Muscle layer of colon (tissue), 2 donors: Measurements from ENCODE around the gene AKIRIN1.
"Not testable (repeated sequence)": the region's sequence is repeated elsewhere in the genome, so short reads cannot be mapped to it uniquely, and the experiment has no call there.

Experiments used
- H3K27ac ChIP-seq: one replicate; pipeline ENCODE4 v1.7.0; 2013; ENCODE audit warnings: low read depth, mild to moderate bottlenecking, low read length, moderate library complexity
- H3K27me3 ChIP-seq, 2 donors: one replicate each; pipeline ENCODE4 v1.7.0; 2013; ENCODE audit warnings: low read length in 2 of 2, mild to moderate bottlenecking in 2 of 2; ENCODE audit not compliant: insufficient read depth in 2 of 2, control insufficient read depth in 1 of 2
- H3K36me3 ChIP-seq: one replicate; pipeline ENCODE4 v1.7.0; 2013; ENCODE audit warnings: mild to moderate bottlenecking, low read length; ENCODE audit not compliant: insufficient read depth
- H3K4me1 ChIP-seq: one replicate; pipeline ENCODE4 v1.7.0; 2013; ENCODE audit warnings: mild to moderate bottlenecking, low read length; ENCODE audit not compliant: insufficient read depth
- H3K4me3 ChIP-seq, 2 donors: one replicate each; pipeline ENCODE4 v1.7.0; 2013; ENCODE audit warnings: low read length in 2 of 2, low read depth in 1 of 2, mild to moderate bottlenecking in 1 of 2, moderate library complexity in 1 of 2
- H3K9ac ChIP-seq: one replicate; pipeline ENCODE4 v1.7.0; 2013; ENCODE audit warnings: low read length
- H3K9me3 ChIP-seq: one replicate; pipeline ENCODE4 v1.7.0; 2013; ENCODE audit warnings: mild to moderate bottlenecking, low read length
- donor health status: abdominal sarcoma.
- donor health status: Adenocarcinoma of cecum.

AKIRIN1 gene

DNA sequence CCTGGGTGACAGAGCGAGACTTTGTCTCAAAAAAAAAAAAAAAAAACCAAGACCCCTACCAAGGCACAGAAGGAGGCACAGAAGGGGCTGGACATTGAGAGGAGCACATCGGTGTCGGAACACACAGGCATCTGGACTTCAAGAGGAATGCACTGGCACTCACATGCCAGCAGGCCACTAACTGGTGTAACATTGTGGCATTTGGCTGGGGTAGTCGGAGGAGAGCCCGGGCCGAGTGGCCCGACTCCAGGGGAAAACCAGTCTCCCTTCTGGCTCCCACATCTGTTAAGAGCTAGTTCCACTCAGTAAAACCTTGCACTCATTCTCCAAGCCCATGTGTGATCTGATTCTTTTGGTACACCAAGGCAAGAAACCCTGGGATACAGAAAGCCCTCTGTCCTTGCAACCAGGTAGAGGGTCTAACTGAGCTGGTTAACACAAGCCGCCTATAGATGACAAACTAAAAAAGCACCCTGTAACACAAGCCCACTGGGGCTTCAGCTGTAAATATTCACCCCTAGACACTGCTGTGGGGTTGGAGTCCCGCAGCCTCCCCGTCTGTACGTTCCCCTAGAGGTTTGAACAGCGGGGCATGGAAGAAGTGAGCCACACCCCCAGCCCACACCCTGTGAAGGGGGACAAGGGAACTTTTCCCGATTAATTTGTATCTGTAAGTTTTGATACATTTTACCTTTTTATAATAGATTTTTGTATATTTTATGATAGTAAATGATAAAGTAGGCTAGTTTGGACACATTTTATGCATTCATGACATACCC lies 17.2 kb upstream of the AKIRIN1 start:
- Histone ChIP-seq H3K36me3 (no peaks in the 10 kb centered on the region), H3K27ac (no peak overlapping the region), H3K27me3 (no peaks in the 10 kb centered on the region), H3K4me1 (no peaks in the 10 kb centered on the region), H3K9me3 (no peaks in the 10 kb centered on the region), H3K9ac (no peak overlapping the region), H3K4me3 (no peak overlapping the region)

DNA sequence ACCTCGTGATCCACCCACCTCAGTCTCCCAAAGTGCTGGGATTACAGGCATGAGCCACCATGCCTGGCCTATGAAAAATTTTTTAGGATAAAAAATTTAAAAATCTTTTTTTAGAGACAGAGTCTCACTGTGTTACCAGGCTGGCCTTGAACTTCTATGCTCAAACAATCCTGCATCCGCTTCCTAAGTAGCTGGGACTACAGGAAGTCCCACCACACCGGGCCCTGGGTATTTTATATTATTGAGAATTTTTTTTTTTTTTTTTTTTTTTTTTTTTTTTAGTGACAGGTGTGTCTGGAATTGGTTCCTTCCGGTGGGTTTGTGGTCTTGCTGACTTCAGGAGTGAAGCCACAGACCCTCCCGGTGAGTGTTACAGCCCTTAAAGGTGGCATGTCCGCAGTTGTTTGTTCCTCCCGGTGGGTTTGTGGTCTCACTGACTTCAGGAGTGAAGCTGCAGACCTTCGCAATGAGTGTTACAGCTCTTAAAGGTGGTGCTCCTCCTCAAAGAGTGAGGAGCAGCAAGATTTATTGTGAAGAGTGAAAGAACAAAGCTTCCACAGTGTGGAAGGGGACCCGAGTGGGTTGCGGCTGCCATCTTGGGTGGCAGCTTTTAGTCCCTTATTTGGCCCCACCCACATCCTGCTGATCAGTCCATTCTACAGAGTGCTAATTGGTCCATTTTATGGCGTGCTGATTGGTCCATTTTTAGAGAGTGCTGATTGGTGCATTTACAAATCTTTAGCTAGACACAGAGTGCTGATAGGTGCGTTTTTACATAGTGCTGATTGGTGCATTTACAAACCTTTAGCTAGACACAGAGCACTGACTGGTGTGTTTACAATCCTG lies 13.5 kb upstream of the AKIRIN1 start:
- H3K9ac ChIP-seq, H3K27me3 ChIP-seq, H3K9me3 ChIP-seq, H3K27ac ChIP-seq, H3K4me1 ChIP-seq, H3K4me3 ChIP-seq, H3K36me3 ChIP-seq: not testable (repeated sequence)

GRCh38 chr1:38978245-38978542 lies 12.9 kb upstream of the AKIRIN1 start:
- H3K9me3 ChIP-seq, H3K4me3 ChIP-seq: not testable (repeated sequence)

DNA sequence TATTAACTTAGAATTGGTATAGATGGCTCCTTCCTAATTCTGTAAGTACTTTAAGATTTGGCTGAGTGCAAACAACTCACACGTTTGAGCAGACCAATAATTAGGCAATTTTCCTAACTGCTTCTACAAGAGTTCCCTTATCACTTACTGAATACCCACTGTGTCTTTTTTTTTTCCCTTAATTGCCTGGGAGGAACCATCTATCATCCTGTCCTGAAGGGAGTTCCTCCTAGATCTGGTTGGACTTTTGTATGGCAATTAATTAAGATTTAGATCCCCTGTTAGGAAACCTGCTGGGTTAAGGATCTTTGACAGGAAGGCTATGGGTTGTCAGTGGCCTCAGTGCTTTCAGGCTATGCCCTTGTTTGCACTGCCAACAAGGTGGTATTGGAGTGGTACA lies 11.7 kb upstream of the AKIRIN1 start:
- H3K4me1 ChIP-seq, H3K9ac ChIP-seq, H3K36me3 ChIP-seq, H3K27ac ChIP-seq, H3K27me3 ChIP-seq, H3K4me3 ChIP-seq, H3K9me3 ChIP-seq: not testable (repeated sequence)

More at GRCh38 chr1:38978245-38978542, 12.9 kb upstream of the AKIRIN1 start:
- not testable (repeated sequence) for H3K27ac ChIP-seq, H3K36me3 ChIP-seq, H3K4me1 ChIP-seq, H3K9ac ChIP-seq, H3K27me3 ChIP-seq

DNA sequence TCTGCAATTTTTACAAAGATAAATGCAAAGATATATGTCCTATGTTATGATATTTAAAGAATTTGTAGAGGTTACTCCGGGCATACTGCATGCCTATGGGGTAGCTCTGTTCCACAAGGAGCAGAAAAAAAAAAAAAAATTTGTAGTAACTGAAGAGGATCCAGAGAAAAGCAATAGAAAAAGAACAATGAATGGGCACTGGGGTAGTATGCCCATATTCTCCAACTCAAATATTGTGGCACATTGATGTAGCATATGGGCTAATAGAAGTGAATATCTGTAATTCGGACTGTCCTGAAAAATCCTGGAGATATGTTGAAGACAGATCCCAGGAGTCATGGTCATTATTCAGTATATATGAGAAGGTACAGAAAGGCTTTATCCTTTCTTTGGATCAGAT lies 1.1 kb upstream of the AKIRIN1 start:
- peak overlapping the region in 1 of 2 donors; percentile 70 for H3K4me3 ChIP-seq
- H3K27me3 ChIP-seq = no peaks in the 10 kb centered on the region
- no peaks in the 10 kb centered on the region for H3K36me3 ChIP-seq
- no peak overlapping the region for H3K9ac ChIP-seq
- H3K4me1 ChIP-seq = peaks cover 16% of the 10 kb centered on the region
- peak overlapping the region; percentile 78 for H3K27ac ChIP-seq
- no peaks in the 10 kb centered on the region for H3K9me3 ChIP-seq

DNA sequence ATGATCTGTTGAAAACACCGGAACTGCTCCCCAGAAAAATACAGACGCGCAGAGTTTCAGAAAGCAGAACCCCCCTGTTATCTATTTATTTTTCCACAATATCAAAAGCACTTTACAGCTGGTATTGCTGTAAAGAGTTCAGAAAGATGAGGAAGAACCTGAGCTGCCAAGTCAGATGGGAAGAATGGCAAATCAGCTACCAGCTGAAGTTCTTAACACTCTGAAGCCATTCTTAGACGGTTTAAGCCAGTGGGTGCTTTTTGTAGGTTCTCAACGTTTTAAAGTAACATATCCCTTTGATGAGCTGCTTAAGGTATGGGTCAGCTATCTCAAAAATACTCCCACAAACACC lies 714 bp upstream of the AKIRIN1 start:
- H3K4me3 ChIP-seq = peak overlapping the region; percentile 63 to 70
- peaks cover 16% of the 10 kb centered on the region for H3K4me1 ChIP-seq
- no peaks in the 10 kb centered on the region for H3K27me3 ChIP-seq
- peak overlapping the region; percentile 53 for H3K9ac ChIP-seq
- H3K9me3 ChIP-seq = no peaks in the 10 kb centered on the region
- H3K27ac ChIP-seq = peak overlapping the region; percentile 78
- H3K36me3 ChIP-seq = no peaks in the 10 kb centered on the region

DNA sequence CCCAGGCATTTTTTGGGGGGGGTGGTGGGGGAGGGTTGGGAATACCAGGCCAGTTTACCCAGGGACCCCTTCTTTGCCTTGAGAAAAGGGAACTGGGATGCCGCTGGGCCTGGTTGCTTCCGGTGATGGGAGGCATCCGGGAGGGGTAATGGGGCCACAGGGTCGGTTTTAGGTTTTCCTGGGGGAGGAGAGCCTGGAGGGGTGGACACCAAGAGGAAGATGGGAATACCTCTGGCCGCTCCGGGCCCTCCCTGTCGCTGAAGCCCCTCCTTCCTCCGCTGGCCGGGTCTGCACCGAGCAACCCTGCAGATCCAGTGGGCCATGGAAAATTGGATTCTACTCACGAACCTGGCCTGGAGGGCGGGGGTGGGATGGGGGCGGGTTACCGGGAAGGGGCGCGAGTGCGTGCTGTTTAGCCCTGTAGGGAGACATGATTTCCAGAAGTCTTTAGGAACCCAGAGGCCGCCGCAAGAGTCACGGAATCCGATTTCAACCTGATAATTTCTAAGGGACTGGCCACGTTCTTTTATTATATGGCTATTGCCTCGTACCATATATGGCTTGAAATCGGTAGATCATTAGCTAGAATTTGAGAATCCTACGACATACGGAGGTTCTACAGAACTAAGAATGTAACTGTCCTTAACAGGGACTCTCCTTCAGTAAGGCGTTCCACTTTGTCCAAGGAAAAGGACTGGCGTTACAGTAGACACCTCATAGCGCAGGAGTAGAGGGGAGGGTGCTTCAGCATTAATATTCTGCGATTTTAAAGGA lies 749 bp downstream of the AKIRIN1 start:
- peak overlapping the region; percentile 73 to 98 for H3K4me3 ChIP-seq
- H3K27ac ChIP-seq = peak overlapping the region; percentile 88
- no peaks in the 10 kb centered on the region for H3K36me3 ChIP-seq
- H3K9me3 ChIP-seq = no peaks in the 10 kb centered on the region
- H3K9ac ChIP-seq = peak overlapping the region; percentile 28
- H3K4me1 ChIP-seq = peaks cover 21% of the 10 kb centered on the region
- no peaks in the 10 kb centered on the region for H3K27me3 ChIP-seq

- Histone ChIP-seq H3K9ac (peak overlapping the region; percentile 28), H3K27me3 (no peaks in the 10 kb centered on the region), H3K4me1 (peaks cover 28% of the 10 kb centered on the region), H3K36me3 (no peaks in the 10 kb centered on the region), H3K27ac (peak overlapping the region; percentile 88), H3K9me3 (no peaks in the 10 kb centered on the region), H3K4me3 (peak overlapping the region; percentile 73 to 98)
Observed at GRCh38 chr1:38992412-38993111, 1.5 kb downstream of the AKIRIN1 start.

DNA sequence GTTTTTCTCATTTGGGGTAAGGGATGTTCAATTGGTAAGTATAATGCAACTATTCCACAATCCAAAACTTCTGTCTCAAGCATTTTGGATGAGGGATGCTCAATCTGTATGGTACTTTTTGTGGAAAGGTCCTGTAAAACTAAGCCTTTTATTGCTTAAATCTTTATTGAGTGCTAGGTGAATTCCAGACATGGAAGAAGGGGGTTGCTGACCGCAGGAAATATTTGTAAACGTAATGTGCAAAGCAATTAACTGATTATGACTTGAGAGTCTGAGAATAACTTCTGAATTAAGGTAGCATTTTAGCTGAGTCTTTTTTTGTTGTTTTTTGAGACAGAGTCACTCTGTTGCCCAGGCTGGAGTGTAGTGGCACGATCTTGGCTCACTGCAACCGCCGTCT lies 3.1 kb downstream of the AKIRIN1 start:
- no peaks in the 10 kb centered on the region for H3K9me3 ChIP-seq
- H3K4me3 ChIP-seq = no peak overlapping the region
- peaks cover 33% of the 10 kb centered on the region for H3K4me1 ChIP-seq
- no peak overlapping the region for H3K27ac ChIP-seq
- no peaks in the 10 kb centered on the region for H3K27me3 ChIP-seq
- peaks cover 6% of the 10 kb centered on the region for H3K36me3 ChIP-seq
- H3K9ac ChIP-seq = no peak overlapping the region

- Histone ChIP-seq H3K9ac (no peak overlapping the region), H3K4me1 (peaks cover 25% of the 10 kb centered on the region)
Observed at GRCh38 chr1:38997034-38997900, 6.2 kb downstream of the AKIRIN1 start.

More at GRCh38 chr1:38997034-38997900, 6.2 kb downstream of the AKIRIN1 start:
- peaks cover 25% of the 10 kb centered on the region for H3K36me3 ChIP-seq
- H3K9me3 ChIP-seq = no peaks in the 10 kb centered on the region
- no peak overlapping the region for H3K4me3 ChIP-seq
- no peak overlapping the region for H3K27ac ChIP-seq
- H3K27me3 ChIP-seq = no peaks in the 10 kb centered on the region
